ENCODE results near the gene ABO.
"Not testable (repeated sequence)": the region's sequence is repeated elsewhere in the genome, so short reads cannot be mapped to it uniquely, and the experiment has no call there.

DNA sequence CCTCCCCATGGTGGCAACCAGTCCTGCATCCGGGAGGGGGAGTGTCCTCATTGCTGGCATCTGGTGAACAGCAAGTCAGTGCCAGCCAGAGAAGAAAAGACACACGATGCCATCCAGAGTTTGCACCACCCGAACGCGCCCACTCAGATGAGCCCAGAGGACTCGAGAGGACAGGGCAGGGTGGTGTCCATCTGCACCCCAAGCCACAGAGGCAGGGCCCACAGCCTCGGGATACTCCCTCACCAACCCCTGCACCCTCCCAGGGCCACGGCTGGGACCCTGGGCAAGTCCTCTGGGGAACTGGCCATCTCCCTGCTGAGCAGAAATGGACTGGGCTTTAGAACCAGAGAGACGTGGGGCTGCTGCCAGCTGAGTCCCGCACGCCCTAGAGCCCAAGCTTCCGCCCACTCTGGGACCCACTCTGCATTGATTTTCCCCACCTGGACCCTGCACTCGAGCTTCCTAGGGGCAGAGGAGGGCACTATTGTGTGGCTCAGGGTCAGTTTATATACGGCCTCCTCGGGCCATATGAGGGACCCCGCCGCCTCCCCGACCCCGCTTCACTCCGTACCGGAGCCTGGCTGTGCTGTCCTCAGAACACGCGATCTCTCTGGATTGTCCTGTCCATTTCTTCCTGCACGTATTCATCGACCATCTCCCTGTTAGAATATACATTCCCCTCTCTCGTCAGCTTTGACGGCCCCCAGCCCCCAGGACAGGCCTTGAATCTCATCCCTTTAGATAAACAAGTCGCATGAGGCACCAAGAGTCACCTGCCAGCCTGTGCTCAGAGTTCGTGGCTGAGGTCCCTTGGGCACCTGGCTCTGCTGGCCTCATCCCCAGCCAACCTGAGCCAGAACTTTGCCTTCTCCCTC lies 65.4 kb downstream of the ABO start:
- not testable (repeated sequence) for TF ChIP-seq STAT5B (CRISPR knock-in tag; IDR thresholded peaks at IDR 0.05); ZNF766 (CRISPR knock-in tag; conservative IDR thresholded peaks at IDR 0.05); ZNF384 (IDR thresholded peaks at IDR 0.05; ENCODE audit: low read depth, low read length); U2AF1 (optimal IDR thresholded peaks at IDR 0.05; ENCODE audit: low read depth, low read length); TAL1 (IDR thresholded peaks at IDR 0.05); KAT2B (IDR thresholded peaks at IDR 0.05; ENCODE audit: low read depth, low read length); NFIC (IDR thresholded peaks at IDR 0.05); POLR2H (tag; IDR thresholded peaks at IDR 0.05; ENCODE audit: low read depth); ZBED1 (IDR thresholded peaks at IDR 0.05); EGR1 (conservative IDR thresholded peaks at IDR 0.05)
- TF ChIP-seq, protein P1, sequence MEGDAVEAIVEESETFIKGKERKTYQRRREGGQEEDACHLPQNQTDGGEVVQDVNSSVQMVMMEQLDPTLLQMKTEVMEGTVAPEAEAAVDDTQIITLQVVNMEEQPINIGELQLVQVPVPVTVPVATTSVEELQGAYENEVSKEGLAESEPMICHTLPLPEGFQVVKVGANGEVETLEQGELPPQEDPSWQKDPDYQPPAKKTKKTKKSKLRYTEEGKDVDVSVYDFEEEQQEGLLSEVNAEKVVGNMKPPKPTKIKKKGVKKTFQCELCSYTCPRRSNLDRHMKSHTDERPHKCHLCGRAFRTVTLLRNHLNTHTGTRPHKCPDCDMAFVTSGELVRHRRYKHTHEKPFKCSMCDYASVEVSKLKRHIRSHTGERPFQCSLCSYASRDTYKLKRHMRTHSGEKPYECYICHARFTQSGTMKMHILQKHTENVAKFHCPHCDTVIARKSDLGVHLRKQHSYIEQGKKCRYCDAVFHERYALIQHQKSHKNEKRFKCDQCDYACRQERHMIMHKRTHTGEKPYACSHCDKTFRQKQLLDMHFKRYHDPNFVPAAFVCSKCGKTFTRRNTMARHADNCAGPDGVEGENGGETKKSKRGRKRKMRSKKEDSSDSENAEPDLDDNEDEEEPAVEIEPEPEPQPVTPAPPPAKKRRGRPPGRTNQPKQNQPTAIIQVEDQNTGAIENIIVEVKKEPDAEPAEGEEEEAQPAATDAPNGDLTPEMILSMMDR (IDR thresholded peaks at IDR 0.05 in 2 of 3, conservative IDR thresholded peaks at IDR 0.05 in 1 of 3; ENCODE audit: insufficient read depth in 2 of 3, low read depth in 1 of 3, low read length in 3 of 3), result not testable (repeated sequence)
- TF ChIP-seq, protein P2, sequence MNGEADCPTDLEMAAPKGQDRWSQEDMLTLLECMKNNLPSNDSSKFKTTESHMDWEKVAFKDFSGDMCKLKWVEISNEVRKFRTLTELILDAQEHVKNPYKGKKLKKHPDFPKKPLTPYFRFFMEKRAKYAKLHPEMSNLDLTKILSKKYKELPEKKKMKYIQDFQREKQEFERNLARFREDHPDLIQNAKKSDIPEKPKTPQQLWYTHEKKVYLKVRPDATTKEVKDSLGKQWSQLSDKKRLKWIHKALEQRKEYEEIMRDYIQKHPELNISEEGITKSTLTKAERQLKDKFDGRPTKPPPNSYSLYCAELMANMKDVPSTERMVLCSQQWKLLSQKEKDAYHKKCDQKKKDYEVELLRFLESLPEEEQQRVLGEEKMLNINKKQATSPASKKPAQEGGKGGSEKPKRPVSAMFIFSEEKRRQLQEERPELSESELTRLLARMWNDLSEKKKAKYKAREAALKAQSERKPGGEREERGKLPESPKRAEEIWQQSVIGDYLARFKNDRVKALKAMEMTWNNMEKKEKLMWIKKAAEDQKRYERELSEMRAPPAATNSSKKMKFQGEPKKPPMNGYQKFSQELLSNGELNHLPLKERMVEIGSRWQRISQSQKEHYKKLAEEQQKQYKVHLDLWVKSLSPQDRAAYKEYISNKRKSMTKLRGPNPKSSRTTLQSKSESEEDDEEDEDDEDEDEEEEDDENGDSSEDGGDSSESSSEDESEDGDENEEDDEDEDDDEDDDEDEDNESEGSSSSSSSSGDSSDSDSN (IDR thresholded peaks at IDR 0.05; ENCODE audit: borderline replicate concordance in 1 of 2, low read depth in 2 of 2, low read length in 2 of 2), result not testable (repeated sequence)
- TF ChIP-seq, protein P3, sequence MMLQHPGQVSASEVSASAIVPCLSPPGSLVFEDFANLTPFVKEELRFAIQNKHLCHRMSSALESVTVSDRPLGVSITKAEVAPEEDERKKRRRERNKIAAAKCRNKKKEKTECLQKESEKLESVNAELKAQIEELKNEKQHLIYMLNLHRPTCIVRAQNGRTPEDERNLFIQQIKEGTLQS (IDR thresholded peaks at IDR 0.05), result not testable (repeated sequence)
- TF ChIP-seq, protein P3 (CRISPR knock-in tag; conservative IDR thresholded peaks at IDR 0.05), result not testable (repeated sequence)

Data from K562 (cell line).